Uterus (tissue), 4 donors: ENCODE results near the gene AHI1. TPM values are rescaled to one million over a fixed set of nuclear protein-coding genes. Genes with fewer than 3 reads are reported as not detected.

Experiments used
- DNase-seq, 2 donors: peaks; one replicate each; pipeline ENCODE4 v3.0.0-alpha.2; 2019 to 2020
- H3K27ac ChIP-seq, 2 donors: fragments of 200-600 bp; sonication (generic); 1 replicate in 1 of 2; 2 replicates in 1 of 2; pipeline ENCODE4 v1.5.1; 2016 to 2018
- H3K27me3 ChIP-seq, 2 donors: fragments of 200-600 bp; sonication (generic); one replicate each; pipeline ENCODE4 v1.5.1; 2018 to 2019; ENCODE audit warnings: control low read depth in 1 of 2
- H3K36me3 ChIP-seq, 2 donors: fragments of 200-600 bp; sonication (generic); one replicate each; pipeline ENCODE4 v1.5.1; 2019; ENCODE audit warnings: control low read depth in 1 of 2
- H3K4me1 ChIP-seq, 2 donors: fragments of 200-600 bp; sonication (generic); one replicate each; pipeline ENCODE4 v1.5.1; 2018 to 2019; ENCODE audit warnings: control low read depth in 1 of 2
- H3K4me3 ChIP-seq, 2 donors: fragments of 200-600 bp; sonication (generic); 1 replicate in 1 of 2; 2 replicates in 1 of 2; pipeline ENCODE4 v1.5.1; 2018 to 2019; ENCODE audit warnings: mild to moderate bottlenecking in 1 of 2
- H3K9me3 ChIP-seq, 2 donors: fragments of 200-600 bp; sonication (generic); one replicate each; pipeline ENCODE4 v1.5.1; 2019; ENCODE audit warnings: control low read depth in 1 of 2
- CTCF ChIP-seq, 4 experiments: fragments of 200-600 bp in 2 of 4; fragments of 450-650 bp in 2 of 4; sonication (generic) in 2 of 4; IDR thresholded peaks; one replicate each; pipeline ENCODE4 v1.5.1; 2016 to 2019; ENCODE audit warnings: antibody characterized with exemption in 4 of 4, mild to moderate bottlenecking in 2 of 4, moderate library complexity in 1 of 4
- POLR2A ChIP-seq, 2 donors: fragments of 450-650 bp; IDR thresholded peaks; one replicate each; pipeline ENCODE4 v1.6.1; 2016; ENCODE audit warnings: antibody characterized with exemption in 2 of 2, mild to moderate bottlenecking in 1 of 2, moderate library complexity in 1 of 2
- intact Hi-C: fragments of 100-400 bp; cut with DNase I; formaldehyde crosslinking; loops from one replicate; pipeline ENCODE4 v1.15.1; 2023; ENCODE audit warnings: low total_unique reads
- microRNA-seq: library from miRNA; unstranded; fragments of <30 nt; microRNA quantifications from one replicate; pipeline ENCODE4, GENCODE V29; 2016; ENCODE audit warnings: borderline microRNAs expressed, borderline replicate concordance
- small RNA-seq: library from RNA; depleted of rRNA; stranded (forward); fragments of <200 nt; gene quantifications from one replicate; pipeline ENCODE3, GENCODE V24; 2016
- total RNA-seq, 4 donors: library from RNA; depleted of rRNA in 3 of 4; stranded (reverse); fragments of >200 nt in 3 of 4; gene quantifications; one replicate each; pipeline versions ENCODE4 v1.1.0 to v1.2.4, GENCODE V29; 2014 to 2023
- donor health status: DM: yes; HTN: yes; CAD: no.

Gene AHI1
- total RNA-seq, 4 donors from 2014 or later: 43.5 to 85.1 (median 47.3) TPM

- intact Hi-C loops: no loop called here
These were observed 261.8 kb downstream of the AHI1 start for GRCh38 chr6:135235716-135236115.

GRCh38 chr6:135234492-135234780, 263.1 kb downstream of the AHI1 start:
- Histone ChIP-seq H3K27me3 (no peaks in the 10 kb centered on the region), H3K4me1 (no peaks in the 10 kb centered on the region), H3K36me3 (no peaks in the 10 kb centered on the region), H3K4me3 (no peak overlapping the region), H3K9me3 (no peaks in the 10 kb centered on the region), H3K27ac (no peak overlapping the region)
- no peak for TF ChIP-seq CTCF (IDR thresholded peaks at IDR 0.05)
- intact Hi-C loops: no loop called here
- no peak for DNase-seq

More at GRCh38 chr6:135235716-135236115, 261.8 kb downstream of the AHI1 start:
- Histone ChIP-seq H3K4me3 (no peak overlapping the region), H3K4me1 (no peaks in the 10 kb centered on the region), H3K9me3 (no peaks in the 10 kb centered on the region), H3K36me3 (no peaks in the 10 kb centered on the region), H3K27ac (no peak overlapping the region), H3K27me3 (no peaks in the 10 kb centered on the region)
- no peak for DNase-seq
- no peak for TF ChIP-seq CTCF (IDR thresholded peaks at IDR 0.05)
- TF ChIP-seq POLR2A (IDR thresholded peaks at IDR 0.05): no peak

GRCh38 chr6:135233686-135234491, 263.7 kb downstream of the AHI1 start:
- H3K36me3 ChIP-seq: no peaks in the 10 kb centered on the region
- H3K27ac ChIP-seq: no peak overlapping the region
- no peak for TF ChIP-seq POLR2A (IDR thresholded peaks at IDR 0.05)
- no peak for TF ChIP-seq CTCF (IDR thresholded peaks at IDR 0.05)
- no peaks in the 10 kb centered on the region for H3K4me1 ChIP-seq
- intact Hi-C loops: no loop called here
- no peaks in the 10 kb centered on the region for H3K9me3 ChIP-seq
- no peaks in the 10 kb centered on the region for H3K27me3 ChIP-seq
- no peak for DNase-seq
- no peak overlapping the region for H3K4me3 ChIP-seq

Small RNA genes lying within 50 kb of the gene (microRNA-seq; reads per million reads assigned to microRNA genes)
- gene MIR548A2: not detected

Small RNA genes lying within 50 kb of the gene (small RNA-seq; reads per million reads assigned to genes)
- gene MIR548A2: not detected
- gene RF00019: not detected
